ENCODE data around the gene REPS2. TPM values are rescaled to one million over a fixed set of nuclear protein-coding genes. Genes with fewer than 3 reads are reported as not detected.
"Not testable (repeated sequence)": the region's sequence is repeated elsewhere in the genome, so short reads cannot be mapped to it uniquely, and the experiment has no call there.

REPS2 gene
- polyA plus RNA-seq, 3 donors, result 2.1 to 4.7 (median 3.6) TPM

DNA sequence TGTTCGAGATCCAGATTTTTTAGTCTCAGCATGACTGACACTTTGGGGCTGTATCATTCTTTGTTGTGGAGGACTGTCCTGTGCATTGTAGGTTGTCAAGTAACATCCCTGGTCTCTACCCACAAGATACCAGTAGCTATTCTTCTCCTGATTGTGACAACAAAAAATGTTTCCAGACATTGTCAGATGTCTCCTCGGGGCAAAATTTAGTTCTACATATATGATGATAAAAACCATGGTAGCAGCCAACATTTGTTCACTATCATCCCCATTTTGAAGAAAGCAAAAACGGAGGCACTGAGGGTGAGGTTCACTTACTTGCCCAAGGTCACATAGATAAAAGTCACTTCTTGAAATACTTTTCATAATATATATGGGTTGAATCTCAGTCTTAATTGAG lies 11.3 kb downstream of the REPS2 start:
- H3K36me3 ChIP-seq (replicated peaks in 1 of 2; ENCODE audit: control insufficient read depth in 1 of 2, insufficient read depth in 2 of 2, low read length in 2 of 2), result no peaks in the 10 kb centered on the region
- no peaks in the 10 kb centered on the region for H4K20me1 ChIP-seq (ENCODE audit: insufficient read depth, low read length)
- peaks cover 26 to 29% of the 10 kb centered on the region in 2 donors for H3K4me1 ChIP-seq (ENCODE audit: control insufficient read depth in 1 of 2, insufficient read depth in 2 of 2, low read length in 2 of 2)
- no peak overlapping the region for H3K4me3 ChIP-seq (replicated peaks in 1 of 3; ENCODE audit: low read depth in 2 of 3, low read length in 3 of 3)
- no peak overlapping the region for H3K9ac ChIP-seq (ENCODE audit: insufficient read depth, low read length, poor library complexity, severe bottlenecking)
- peak overlapping the region in 1 of 7 donors; percentile 87 for H3K27ac Mint-ChIP-seq
- no CpG with 5 or more reads among the region's 3 CpGs for WGBS (ENCODE audit: insufficient coverage)
- no peaks in the 10 kb centered on the region for H3K9me3 ChIP-seq (replicated peaks in 1 of 2; ENCODE audit: control insufficient read depth in 1 of 2, insufficient read depth in 1 of 2, low read length in 2 of 2)
- peaks cover 0 to 16% of the 10 kb centered on the region in 2 donors for H3K27me3 ChIP-seq (ENCODE audit: control insufficient read depth in 2 of 2, insufficient read depth in 2 of 2, low read length in 2 of 2)
- peaks cover 0 to 35% (median 0%) of the 10 kb centered on the region in 3 donors for H3K27me3 Mint-ChIP-seq (ENCODE audit: low read depth in 3 of 3)
- H3K4me3 Mint-ChIP-seq, result no peak overlapping the region
- no peak overlapping the region for H3K27ac ChIP-seq (ENCODE audit: low read depth in 1 of 2, low read length in 2 of 2)
- H3K79me2 ChIP-seq (ENCODE audit: insufficient read depth, low read length), result no peaks in the 10 kb centered on the region
- TF ChIP-seq, protein P1, sequence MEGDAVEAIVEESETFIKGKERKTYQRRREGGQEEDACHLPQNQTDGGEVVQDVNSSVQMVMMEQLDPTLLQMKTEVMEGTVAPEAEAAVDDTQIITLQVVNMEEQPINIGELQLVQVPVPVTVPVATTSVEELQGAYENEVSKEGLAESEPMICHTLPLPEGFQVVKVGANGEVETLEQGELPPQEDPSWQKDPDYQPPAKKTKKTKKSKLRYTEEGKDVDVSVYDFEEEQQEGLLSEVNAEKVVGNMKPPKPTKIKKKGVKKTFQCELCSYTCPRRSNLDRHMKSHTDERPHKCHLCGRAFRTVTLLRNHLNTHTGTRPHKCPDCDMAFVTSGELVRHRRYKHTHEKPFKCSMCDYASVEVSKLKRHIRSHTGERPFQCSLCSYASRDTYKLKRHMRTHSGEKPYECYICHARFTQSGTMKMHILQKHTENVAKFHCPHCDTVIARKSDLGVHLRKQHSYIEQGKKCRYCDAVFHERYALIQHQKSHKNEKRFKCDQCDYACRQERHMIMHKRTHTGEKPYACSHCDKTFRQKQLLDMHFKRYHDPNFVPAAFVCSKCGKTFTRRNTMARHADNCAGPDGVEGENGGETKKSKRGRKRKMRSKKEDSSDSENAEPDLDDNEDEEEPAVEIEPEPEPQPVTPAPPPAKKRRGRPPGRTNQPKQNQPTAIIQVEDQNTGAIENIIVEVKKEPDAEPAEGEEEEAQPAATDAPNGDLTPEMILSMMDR (IDR thresholded peaks at IDR 0.05), result no peak
- no peak overlapping the region for H2AFZ ChIP-seq (ENCODE audit: insufficient read depth, low read depth, low read length, poor library complexity, severe bottlenecking)
- peaks cover 0 to 2% of the 10 kb centered on the region in 2 donors for H3K36me3 Mint-ChIP-seq
- intact Hi-C loops (cut with micrococcal nuclease), result no loop called here
- peaks cover 0 to under 1% (median 0%) of the 10 kb centered on the region in 7 donors for H3K9me3 Mint-ChIP-seq
- H3K4me2 ChIP-seq (replicated peaks; ENCODE audit: extremely low read depth, low read length, poor library complexity, severe bottlenecking), result no peak overlapping the region
- H3K4me1 Mint-ChIP-seq, result peaks cover 35% of the 10 kb centered on the region
- no peak for DNase-seq

DNA sequence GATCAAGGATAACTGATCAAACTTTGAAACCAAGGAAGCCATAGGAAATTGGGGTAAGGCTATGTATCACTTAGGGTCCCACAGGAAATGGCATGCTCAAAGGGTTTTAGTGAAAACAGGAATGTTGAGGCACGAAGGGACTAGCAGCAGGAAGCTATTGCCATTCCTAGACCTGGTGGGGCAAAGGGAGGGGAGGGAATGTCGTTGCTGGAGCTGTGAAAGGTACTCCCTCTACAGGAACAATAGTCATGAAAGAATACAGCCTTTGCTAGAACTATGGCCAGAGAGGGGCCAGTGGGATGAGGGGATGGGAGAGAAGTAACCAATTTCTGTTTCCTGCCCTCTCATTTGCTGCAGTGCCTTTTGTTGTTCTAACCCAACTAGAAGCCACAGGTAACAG lies 11.9 kb downstream of the REPS2 start:
- H3K79me2 ChIP-seq (ENCODE audit: insufficient read depth, low read length), result no peaks in the 10 kb centered on the region
- intact Hi-C loops (cut with micrococcal nuclease), result no loop called here
- Mint-ChIP-seq H3K36me3 (peaks cover 0 to 2% of the 10 kb centered on the region in 2 donors), H3K4me3 (no peak overlapping the region), H3K4me1 (peaks cover 31% of the 10 kb centered on the region), H3K9me3 (peaks cover 0 to 3% (median 0%) of the 10 kb centered on the region in 7 donors), H3K27ac (no peak overlapping the region), H3K27me3 (ENCODE audit: low read depth in 3 of 3) (peaks cover 0 to 32% (median 0%) of the 10 kb centered on the region in 3 donors)
- no peak overlapping the region for H3K27ac ChIP-seq (ENCODE audit: low read depth in 1 of 2, low read length in 2 of 2)
- H2AFZ ChIP-seq (ENCODE audit: insufficient read depth, low read depth, low read length, poor library complexity, severe bottlenecking), result no peak overlapping the region
- H3K4me1 ChIP-seq (ENCODE audit: control insufficient read depth in 1 of 2, insufficient read depth in 2 of 2, low read length in 2 of 2), result peaks cover 26 to 29% of the 10 kb centered on the region in 2 donors
- WGBS (ENCODE audit: insufficient coverage), result no CpG with 5 or more reads among the region's 2 CpGs
- H3K4me2 ChIP-seq (replicated peaks; ENCODE audit: extremely low read depth, low read length, poor library complexity, severe bottlenecking), result no peak overlapping the region
- DNase-seq, result no peak
- no peak overlapping the region for H3K4me3 ChIP-seq (replicated peaks in 1 of 3; ENCODE audit: low read depth in 2 of 3, low read length in 3 of 3)
- H3K9ac ChIP-seq (ENCODE audit: insufficient read depth, low read length, poor library complexity, severe bottlenecking), result no peak overlapping the region
- TF ChIP-seq, protein P1 (IDR thresholded peaks at IDR 0.05), result no peak
- no peaks in the 10 kb centered on the region for H3K9me3 ChIP-seq (replicated peaks in 1 of 2; ENCODE audit: control insufficient read depth in 1 of 2, insufficient read depth in 1 of 2, low read length in 2 of 2)
- peaks cover 0 to 19% of the 10 kb centered on the region in 2 donors for H3K27me3 ChIP-seq (ENCODE audit: control insufficient read depth in 2 of 2, insufficient read depth in 2 of 2, low read length in 2 of 2)
- no peaks in the 10 kb centered on the region for H4K20me1 ChIP-seq (ENCODE audit: insufficient read depth, low read length)
- no peaks in the 10 kb centered on the region for H3K36me3 ChIP-seq (replicated peaks in 1 of 2; ENCODE audit: control insufficient read depth in 1 of 2, insufficient read depth in 2 of 2, low read length in 2 of 2)

DNA sequence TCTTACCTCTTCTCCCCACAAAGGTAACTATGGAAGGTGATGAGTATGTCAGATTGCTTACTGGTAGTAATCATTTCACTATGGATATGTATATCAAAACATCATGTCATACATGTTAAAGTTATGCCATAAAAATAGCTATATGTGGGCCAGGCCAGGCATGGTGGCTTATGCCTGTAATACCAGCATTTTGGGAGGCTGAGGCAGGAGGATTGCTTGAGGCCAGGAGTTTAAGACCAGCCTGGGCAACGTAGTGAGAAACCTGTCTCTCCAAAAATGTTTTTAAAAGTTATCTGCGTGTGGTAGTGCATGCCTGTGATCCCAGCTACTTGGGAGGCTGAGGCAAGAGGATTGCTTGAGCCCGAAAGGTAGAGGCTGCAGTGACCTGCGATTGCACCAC lies 16.2 kb downstream of the REPS2 start:
- intact Hi-C loops (cut with micrococcal nuclease); H3K36me3 Mint-ChIP-seq; H2AFZ ChIP-seq (ENCODE audit: insufficient read depth, low read depth, low read length, poor library complexity, severe bottlenecking); H3K9me3 ChIP-seq (replicated peaks in 1 of 2; ENCODE audit: control insufficient read depth in 1 of 2, insufficient read depth in 1 of 2, low read length in 2 of 2); H3K27ac Mint-ChIP-seq; H3K4me2 ChIP-seq (replicated peaks; ENCODE audit: extremely low read depth, low read length, poor library complexity, severe bottlenecking); H3K79me2 ChIP-seq (ENCODE audit: insufficient read depth, low read length); H3K9ac ChIP-seq (ENCODE audit: insufficient read depth, low read length, poor library complexity, severe bottlenecking); H3K4me1 Mint-ChIP-seq; DNase-seq; H3K36me3 ChIP-seq (replicated peaks in 1 of 2; ENCODE audit: control insufficient read depth in 1 of 2, insufficient read depth in 2 of 2, low read length in 2 of 2); H3K4me1 ChIP-seq (ENCODE audit: control insufficient read depth in 1 of 2, insufficient read depth in 2 of 2, low read length in 2 of 2); H3K4me3 Mint-ChIP-seq; H3K27ac ChIP-seq (ENCODE audit: low read depth in 1 of 2, low read length in 2 of 2); H4K20me1 ChIP-seq (ENCODE audit: insufficient read depth, low read length); H3K4me3 ChIP-seq (replicated peaks in 1 of 3; ENCODE audit: low read depth in 2 of 3, low read length in 3 of 3): not testable (repeated sequence)
- WGBS (ENCODE audit: insufficient coverage), result 80% methylated on average over 1 of the region's 4 CpGs
- peaks cover 0 to 13% (median 6%) of the 10 kb centered on the region in 7 donors for H3K9me3 Mint-ChIP-seq
- H3K27me3 Mint-ChIP-seq (ENCODE audit: low read depth in 3 of 3), result peaks cover 0 to 15% (median 0%) of the 10 kb centered on the region in 3 donors
- peaks cover 0 to 18% of the 10 kb centered on the region in 2 donors for H3K27me3 ChIP-seq (ENCODE audit: control insufficient read depth in 2 of 2, insufficient read depth in 2 of 2, low read length in 2 of 2)
